ENCODE measurements around the gene PRKACG.
"Not testable (repeated sequence)": the region's sequence is repeated elsewhere in the genome, so short reads cannot be mapped to it uniquely, and the experiment has no call there.

Gene PRKACG

DNA sequence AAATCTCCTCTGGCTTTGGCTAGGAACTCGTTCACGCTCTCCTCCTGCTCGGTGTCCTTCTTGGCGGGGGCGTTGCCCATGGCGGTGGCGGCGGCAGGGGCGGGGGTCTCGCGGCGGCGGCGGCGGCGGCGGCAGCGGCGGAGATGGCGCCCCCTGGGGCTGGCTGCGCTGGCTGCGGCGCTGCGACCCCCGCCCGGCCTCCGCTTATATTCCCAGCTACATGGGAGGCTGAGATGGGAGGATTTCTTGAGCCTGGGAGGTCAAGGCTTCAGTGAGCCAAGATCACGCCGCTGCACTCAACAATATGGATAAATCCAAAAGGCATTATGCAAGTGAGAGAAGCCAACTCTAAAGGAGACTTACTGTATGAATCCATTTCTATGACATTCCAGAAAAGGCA is at the start of gene PRKACG:
TSS of gene PRKACG (minus strand) at position 101 of the 400 bp plus-strand sequence. CDS start at position 80, 21 bp downstream.
- TF ChIP-seq, protein P1, sequence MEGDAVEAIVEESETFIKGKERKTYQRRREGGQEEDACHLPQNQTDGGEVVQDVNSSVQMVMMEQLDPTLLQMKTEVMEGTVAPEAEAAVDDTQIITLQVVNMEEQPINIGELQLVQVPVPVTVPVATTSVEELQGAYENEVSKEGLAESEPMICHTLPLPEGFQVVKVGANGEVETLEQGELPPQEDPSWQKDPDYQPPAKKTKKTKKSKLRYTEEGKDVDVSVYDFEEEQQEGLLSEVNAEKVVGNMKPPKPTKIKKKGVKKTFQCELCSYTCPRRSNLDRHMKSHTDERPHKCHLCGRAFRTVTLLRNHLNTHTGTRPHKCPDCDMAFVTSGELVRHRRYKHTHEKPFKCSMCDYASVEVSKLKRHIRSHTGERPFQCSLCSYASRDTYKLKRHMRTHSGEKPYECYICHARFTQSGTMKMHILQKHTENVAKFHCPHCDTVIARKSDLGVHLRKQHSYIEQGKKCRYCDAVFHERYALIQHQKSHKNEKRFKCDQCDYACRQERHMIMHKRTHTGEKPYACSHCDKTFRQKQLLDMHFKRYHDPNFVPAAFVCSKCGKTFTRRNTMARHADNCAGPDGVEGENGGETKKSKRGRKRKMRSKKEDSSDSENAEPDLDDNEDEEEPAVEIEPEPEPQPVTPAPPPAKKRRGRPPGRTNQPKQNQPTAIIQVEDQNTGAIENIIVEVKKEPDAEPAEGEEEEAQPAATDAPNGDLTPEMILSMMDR (IDR thresholded peaks at IDR 0.05; ENCODE audit: borderline replicate concordance, insufficient read depth, low read depth, low read length): no peak
- H3K4me3 ChIP-seq (ENCODE audit: low read depth, low read length): no peak within 1 kb of the TSS

- no peak overlapping the region for H3K4me3 ChIP-seq (ENCODE audit: low read depth, low read length)
- TF ChIP-seq, protein P1 (IDR thresholded peaks at IDR 0.05; ENCODE audit: borderline replicate concordance, insufficient read depth, low read depth, low read length): no peak
These were observed 48.3 kb upstream of the PRKACG start for GRCh38 chr9:69062195-69062594.

GRCh38 chr9:69060766-69061165 is 46.9 kb upstream of the PRKACG start:
- no peak overlapping the region for H3K4me3 ChIP-seq (ENCODE audit: low read depth, low read length)
- TF ChIP-seq, protein P1 (IDR thresholded peaks at IDR 0.05; ENCODE audit: borderline replicate concordance, insufficient read depth, low read depth, low read length): no peak

DNA sequence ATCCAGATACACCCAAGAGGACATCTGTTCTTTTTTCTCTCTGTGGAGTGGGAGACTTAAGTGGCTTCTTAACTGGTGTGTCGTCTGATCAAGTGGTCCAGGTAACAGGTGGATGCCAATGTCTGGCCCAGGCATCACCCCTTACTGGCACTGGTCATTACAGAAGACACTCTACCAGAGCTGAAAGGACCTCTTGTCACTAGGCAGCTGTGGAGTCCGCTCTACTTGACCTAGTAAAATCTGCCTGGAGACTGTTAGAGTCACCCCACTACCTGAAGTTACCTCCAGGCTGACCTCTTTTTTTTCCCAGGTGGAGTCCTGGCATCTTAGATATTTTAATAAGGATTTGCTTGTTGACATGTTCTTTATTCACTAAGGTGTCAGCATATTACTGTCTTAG is 44.2 kb upstream of the PRKACG start:
- H3K4me3 ChIP-seq (ENCODE audit: low read depth, low read length): no peak overlapping the region
- TF ChIP-seq, protein P1 (IDR thresholded peaks at IDR 0.05; ENCODE audit: borderline replicate concordance, insufficient read depth, low read depth, low read length): no peak

- H3K4me3 ChIP-seq (ENCODE audit: low read depth, low read length): no peak overlapping the region
- TF ChIP-seq, protein P1 (IDR thresholded peaks at IDR 0.05; ENCODE audit: borderline replicate concordance, insufficient read depth, low read depth, low read length): no peak
These were observed 42.4 kb upstream of the PRKACG start for GRCh38 chr9:69056191-69056815.

GRCh38 chr9:69054989-69055388 is 41.1 kb upstream of the PRKACG start:
- TF ChIP-seq, protein P1 (IDR thresholded peaks at IDR 0.05; ENCODE audit: borderline replicate concordance, insufficient read depth, low read depth, low read length): no peak

DNA sequence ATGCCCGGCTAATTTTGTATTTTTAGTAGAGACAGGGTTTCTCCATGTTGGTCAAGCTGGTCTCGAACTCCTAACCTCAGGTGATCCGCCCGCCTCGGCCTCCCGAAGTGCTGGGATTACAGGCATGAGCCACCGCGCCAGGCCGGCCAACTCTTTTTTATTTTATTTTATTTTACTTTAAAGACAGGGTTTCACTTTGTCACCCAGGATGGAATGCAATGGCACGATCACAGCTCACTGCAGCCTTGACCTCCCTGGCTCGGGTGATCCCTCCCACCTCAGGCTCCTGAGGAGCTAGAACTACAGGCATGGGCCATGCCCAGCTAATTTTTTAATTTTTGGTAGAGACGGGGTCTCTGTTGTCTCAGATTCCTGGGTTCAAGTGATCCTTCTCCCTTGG is 37.0 kb upstream of the PRKACG start:
- not testable (repeated sequence) for H3K4me3 ChIP-seq (ENCODE audit: low read depth, low read length)

More at GRCh38 chr9:69054989-69055388, 41.1 kb upstream of the PRKACG start:
- H3K4me3 ChIP-seq (ENCODE audit: low read depth, low read length): no peak overlapping the region

All from GM12875 (cell line).